HEK293T (cell line): Measurements from ENCODE around the gene UIMC1.

Experiments
- BHLHE40 ChIP-seq: fragments of 450-650 bp; IDR thresholded peaks from 2 replicates; pipeline ENCODE4 v1.6.1; 2016; ENCODE audit warnings: mild to moderate bottlenecking, moderate library complexity, borderline replicate concordance
- CTBP1 ChIP-seq: fragments of 450-650 bp; IDR thresholded peaks from 2 replicates; pipeline ENCODE4 v1.6.1; 2016; ENCODE audit warnings: borderline replicate concordance
- ELF4 ChIP-seq: fragments of 450-650 bp; IDR thresholded peaks from 2 replicates; pipeline ENCODE4 v1.6.1; 2017; ENCODE audit warnings: antibody characterized with exemption
- FOXK2 ChIP-seq: fragments of 450-650 bp; IDR thresholded peaks from 2 replicates; pipeline ENCODE4 v1.6.1; 2016; ENCODE audit warnings: mild to moderate bottlenecking
- FOXM1 ChIP-seq: fragments of 450-650 bp; IDR thresholded peaks from 2 replicates; pipeline ENCODE4 v1.6.1; 2017; ENCODE audit warnings: mild to moderate bottlenecking, borderline replicate concordance
- SP1 ChIP-seq: fragments of 450-650 bp; IDR thresholded peaks from 2 replicates; pipeline ENCODE4 v1.6.1; 2017
- SUZ12 ChIP-seq: fragments of 450-650 bp; IDR thresholded peaks from 2 replicates; pipeline ENCODE4 v1.6.1; 2016; ENCODE audit warnings: mild to moderate bottlenecking
- ZNF384 ChIP-seq: fragments of 450-650 bp; IDR thresholded peaks from 2 replicates; pipeline ENCODE4 v1.6.1; 2016

DNA sequence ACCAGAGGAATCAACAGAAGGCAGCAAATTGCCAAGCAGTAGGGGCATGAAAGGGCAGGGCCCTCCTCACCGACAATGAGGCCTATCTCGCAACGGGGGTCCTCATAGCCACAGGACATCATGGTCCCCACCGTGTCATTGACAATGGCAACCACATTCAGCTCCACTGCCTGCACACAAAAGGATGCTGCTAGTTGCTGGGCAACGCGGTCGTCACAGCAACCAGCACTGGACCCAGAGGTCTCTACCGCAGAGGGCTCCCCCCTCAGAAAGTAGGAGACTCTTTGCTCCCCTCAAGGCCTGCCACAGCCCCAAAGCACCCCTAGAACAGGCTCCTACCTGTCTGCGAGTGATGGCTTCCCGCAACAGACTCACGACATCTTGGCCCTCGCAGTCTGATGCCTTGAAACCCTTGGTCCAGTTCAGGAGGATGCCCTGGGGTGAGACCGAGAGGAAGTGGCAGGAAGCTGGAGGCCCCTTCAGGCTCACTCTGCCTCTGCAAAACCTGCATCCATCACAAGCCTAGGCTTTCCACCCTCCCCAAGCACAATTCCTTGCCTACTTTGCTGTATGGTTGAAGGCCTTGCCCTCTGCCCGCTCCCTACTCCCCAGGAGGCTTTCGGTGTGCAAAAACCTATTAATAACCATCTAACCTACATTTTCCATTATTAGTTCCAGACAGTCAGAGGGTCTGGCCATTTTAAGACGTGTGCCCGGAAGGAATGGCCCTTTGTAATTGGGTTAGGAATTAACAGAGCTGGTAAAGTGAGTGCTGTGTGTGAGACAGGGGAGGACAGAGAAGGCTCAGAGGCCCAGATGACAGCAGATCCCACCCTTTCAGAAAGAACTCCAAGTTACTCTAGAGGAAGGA, 122.6 kb downstream of the UIMC1 start:
- TF ChIP-seq BHLHE40 (no peak), ZNF384 (no peak), ELF4 (no peak), FOXM1 (no peak), CTBP1 (no peak), FOXK2 (no peak), SUZ12 (no peak), SP1 (no peak)
